Hepatocyte (in vitro differentiated cells): Measurements from ENCODE around the gene HS1BP3. TPM values are rescaled to one million over a fixed set of nuclear protein-coding genes. Genes with fewer than 3 reads are reported as not detected.

Source experiments
- DNase-seq: peaks from one replicate; pipeline ENCODE4 v3.0.0-alpha.2; 2016; ENCODE audit warnings: low spot score
- H2AFZ ChIP-seq: fragments of 200-600 bp; sonication (generic); 2 replicates; pipeline ENCODE4 v1.6.0; 2016; ENCODE audit warnings: antibody characterized with exemption, mild to moderate bottlenecking
- H3K27ac ChIP-seq: fragments of 200-600 bp; sonication (generic); 2 replicates; pipeline ENCODE4 v1.5.1; 2016; ENCODE audit warnings: mild to moderate bottlenecking
- H3K27me3 ChIP-seq: fragments of 200-600 bp; sonication (generic); 2 replicates; pipeline ENCODE4 v1.6.1; 2016
- H3K36me3 ChIP-seq: fragments of 200-600 bp; sonication (generic); replicated peaks from 2 replicates; pipeline ENCODE4 v1.5.1; 2016; ENCODE audit warnings: low read depth; ENCODE audit not compliant: insufficient read depth
- H3K4me1 ChIP-seq: fragments of 200-600 bp; sonication (generic); 2 replicates; pipeline ENCODE4 v1.5.1; 2016; ENCODE audit warnings: mild to moderate bottlenecking, moderate library complexity; ENCODE audit not compliant: insufficient read depth
- H3K4me2 ChIP-seq: fragments of 200-600 bp; sonication (generic); 2 replicates; pipeline ENCODE4 v1.6.0; 2016
- H3K4me3 ChIP-seq: fragments of 200-600 bp; sonication (generic); 2 replicates; pipeline ENCODE4 v1.5.1; 2016; ENCODE audit warnings: mild to moderate bottlenecking
- H3K79me2 ChIP-seq: fragments of 200-600 bp; sonication (generic); 2 replicates; pipeline ENCODE4 v1.6.0; 2017; ENCODE audit warnings: mild to moderate bottlenecking
- H3K9me2 ChIP-seq: fragments of 200-600 bp; sonication (generic); replicated peaks from 2 replicates; pipeline ENCODE4 v1.6.0; 2017; ENCODE audit warnings: mild to moderate bottlenecking; ENCODE audit not compliant: insufficient read depth
- H3K9me3 ChIP-seq: fragments of 200-600 bp; sonication (generic); 2 replicates; pipeline ENCODE4 v1.5.1; 2016; ENCODE audit warnings: low read depth, mild to moderate bottlenecking
- H4K20me1 ChIP-seq: fragments of 200-600 bp; sonication (generic); 2 replicates; pipeline ENCODE4 v1.6.0; 2016; ENCODE audit warnings: mild to moderate bottlenecking; ENCODE audit not compliant: insufficient read depth, poor library complexity, severe bottlenecking
- EZH2 ChIP-seq: fragments of 200-600 bp; sonication (generic); IDR thresholded peaks from 2 replicates; pipeline ENCODE4 v1.6.1; 2016; ENCODE audit warnings: antibody characterized with exemption, mild to moderate bottlenecking, borderline replicate concordance
- EZH2phosphoT487 ChIP-seq: fragments of 200-600 bp; sonication (generic); IDR thresholded peaks from one replicate; pipeline ENCODE4 v1.6.1; 2018; ENCODE audit warnings: antibody characterized with exemption, mild to moderate bottlenecking, low read depth, moderate library complexity; ENCODE audit not compliant: unreplicated experiment, severe bottlenecking
- WGBS: methylation state at CpG from one replicate; pipeline ENCODE4 v1.1.6; 2016; ENCODE audit warnings: low lambda C conversion rate; ENCODE audit errors: missing lambda C conversion rate; 5-methylcytosine and 5-hydroxymethylcytosine counted together
- polyA plus RNA-seq: library from polyadenylated mRNA; unstranded; fragments of >200 nt; fragmentation: Nextera tagmentation; extraction: Ambion mirVana; gene quantifications from 2 replicates; pipeline ENCODE4 v1.2.1, GENCODE V29; 2016
- total RNA-seq: library from RNA; depleted of rRNA; stranded (reverse); fragments of >200 nt; gene quantifications from 2 replicates; pipeline ENCODE4 v1.2.3, GENCODE V29; 2014
- TF ChIP-seq, protein P1 (sequence below): fragments of 200-600 bp; sonication (generic); IDR thresholded peaks from 2 replicates; pipeline ENCODE4 v1.5.1; 2016; ENCODE audit warnings: antibody characterized with exemption, mild to moderate bottlenecking; ENCODE audit not compliant: poor library complexity

Gene HS1BP3
- total and polyA plus RNA-seq, 2 experiments from 2014 or later = 26.8 to 29.6 TPM

GRCh38 chr2:20631617-20632307 is 19.1 kb downstream of the HS1BP3 start:
- TF ChIP-seq EZH2 (no peak), EZH2phosphoT487 (no peak)
- TF ChIP-seq, protein P1, sequence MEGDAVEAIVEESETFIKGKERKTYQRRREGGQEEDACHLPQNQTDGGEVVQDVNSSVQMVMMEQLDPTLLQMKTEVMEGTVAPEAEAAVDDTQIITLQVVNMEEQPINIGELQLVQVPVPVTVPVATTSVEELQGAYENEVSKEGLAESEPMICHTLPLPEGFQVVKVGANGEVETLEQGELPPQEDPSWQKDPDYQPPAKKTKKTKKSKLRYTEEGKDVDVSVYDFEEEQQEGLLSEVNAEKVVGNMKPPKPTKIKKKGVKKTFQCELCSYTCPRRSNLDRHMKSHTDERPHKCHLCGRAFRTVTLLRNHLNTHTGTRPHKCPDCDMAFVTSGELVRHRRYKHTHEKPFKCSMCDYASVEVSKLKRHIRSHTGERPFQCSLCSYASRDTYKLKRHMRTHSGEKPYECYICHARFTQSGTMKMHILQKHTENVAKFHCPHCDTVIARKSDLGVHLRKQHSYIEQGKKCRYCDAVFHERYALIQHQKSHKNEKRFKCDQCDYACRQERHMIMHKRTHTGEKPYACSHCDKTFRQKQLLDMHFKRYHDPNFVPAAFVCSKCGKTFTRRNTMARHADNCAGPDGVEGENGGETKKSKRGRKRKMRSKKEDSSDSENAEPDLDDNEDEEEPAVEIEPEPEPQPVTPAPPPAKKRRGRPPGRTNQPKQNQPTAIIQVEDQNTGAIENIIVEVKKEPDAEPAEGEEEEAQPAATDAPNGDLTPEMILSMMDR = no peak
- DNase-seq = no peak
- H4K20me1 ChIP-seq = no peaks in the 10 kb centered on the region

GRCh38 chr2:20630967-20631366 is 19.9 kb downstream of the HS1BP3 start:
- Histone ChIP-seq H3K79me2 (no peaks in the 10 kb centered on the region), H4K20me1 (no peaks in the 10 kb centered on the region), H3K27ac (no peak overlapping the region), H3K4me2 (no peak overlapping the region), H3K36me3 (no peaks in the 10 kb centered on the region), H3K27me3 (no peaks in the 10 kb centered on the region), H3K4me3 (no peak overlapping the region), H3K9me2 (no peaks in the 10 kb centered on the region), H3K4me1 (peaks cover 16% of the 10 kb centered on the region), H3K9me3 (no peaks in the 10 kb centered on the region), H2AFZ (no peak overlapping the region)
- TF ChIP-seq, protein P1 = no peak
- TF ChIP-seq EZH2 (no peak), EZH2phosphoT487 (no peak)
- no peak for DNase-seq
- 97% methylated on average over 4 of the region's 4 CpGs for WGBS

More at GRCh38 chr2:20631617-20632307, 19.1 kb downstream of the HS1BP3 start:
- H3K4me1 ChIP-seq = peaks cover 16% of the 10 kb centered on the region
- no peak overlapping the region for H2AFZ ChIP-seq
- no peaks in the 10 kb centered on the region for H3K27me3 ChIP-seq
- H3K36me3 ChIP-seq = no peaks in the 10 kb centered on the region
- no peak overlapping the region for H3K27ac ChIP-seq
- no peak overlapping the region for H3K4me2 ChIP-seq
- H3K9me2 ChIP-seq = no peaks in the 10 kb centered on the region
- H3K4me3 ChIP-seq = no peak overlapping the region
- WGBS = 89% methylated on average over 6 of the region's 6 CpGs
- H3K9me3 ChIP-seq = no peaks in the 10 kb centered on the region
- no peaks in the 10 kb centered on the region for H3K79me2 ChIP-seq

DNA sequence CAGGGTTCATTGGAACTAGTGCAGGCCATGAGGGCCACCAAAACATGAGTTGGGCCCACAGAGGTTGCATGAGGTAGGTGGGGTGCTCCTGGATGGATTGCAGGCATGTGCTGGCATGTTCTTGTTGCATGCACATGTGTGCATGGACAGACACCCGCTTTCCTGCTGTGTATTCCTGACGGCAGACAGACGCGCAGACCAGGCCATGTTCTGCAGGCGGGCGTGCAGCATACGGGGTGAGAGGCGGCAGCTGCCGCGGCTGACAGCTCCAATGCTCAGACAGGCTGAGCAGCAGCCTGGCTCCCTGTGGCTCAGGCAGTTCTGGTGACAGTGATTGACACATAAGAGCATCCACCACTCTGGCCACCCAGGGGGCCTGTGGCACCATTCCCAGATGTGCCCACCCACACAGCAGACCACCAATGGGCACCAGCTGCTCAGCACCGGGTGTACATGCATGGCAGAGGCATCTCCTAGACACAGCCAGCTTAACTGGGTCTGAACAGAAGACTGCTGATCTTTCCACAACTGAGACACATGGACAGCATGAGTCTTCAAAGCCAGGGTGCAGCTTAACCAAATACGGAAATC is 21.2 kb downstream of the HS1BP3 start:
- Histone ChIP-seq H3K79me2 (no peaks in the 10 kb centered on the region), H3K36me3 (no peaks in the 10 kb centered on the region), H3K27me3 (no peaks in the 10 kb centered on the region), H3K4me2 (no peak overlapping the region), H3K9me2 (no peaks in the 10 kb centered on the region), H3K9me3 (no peaks in the 10 kb centered on the region), H3K27ac (no peak overlapping the region), H3K4me3 (no peak overlapping the region), H4K20me1 (no peaks in the 10 kb centered on the region), H2AFZ (no peak overlapping the region), H3K4me1 (peaks cover 6% of the 10 kb centered on the region)
- TF ChIP-seq EZH2 (no peak), EZH2phosphoT487 (no peak)
- TF ChIP-seq, protein P1 = no peak
- 87% methylated on average over 12 of the region's 12 CpGs for whole genome bisulfite sequencing
- DNase-seq = no peak
